GM23338 (cell line): ENCODE results near the gene CCDC160. TPM values are rescaled to one million over a fixed set of nuclear protein-coding genes. Genes with fewer than 3 reads are reported as not detected.
"Not testable (repeated sequence)": the region's sequence is repeated elsewhere in the genome, so short reads cannot be mapped to it uniquely, and the experiment has no call there.

Source experiments
- ATAC-seq: fragments of 200-7000 bp; cut with Tn5 transposase; 3 replicates; pipeline ENCODE4 v1.9.1; 2020
- DNase-seq: peaks from one replicate; pipeline ENCODE4 v3.0.0-alpha.2; 2015; ENCODE audit warnings: low spot score
- H2AFZ ChIP-seq: fragments of 200-600 bp; sonication (generic); 2 replicates; pipeline ENCODE4 v1.8.0; 2016; ENCODE audit warnings: antibody characterized with exemption, mild to moderate bottlenecking, moderate library complexity
- H3F3A ChIP-seq: fragments of 200-600 bp; sonication (generic); replicated peaks from 2 replicates; pipeline ENCODE4 v1.8.0; 2017; ENCODE audit warnings: antibody characterized with exemption, mixed run types, low read depth
- H3K27ac ChIP-seq: fragments of 200-600 bp; sonication (generic); 2 replicates; pipeline ENCODE4 v1.6.1; 2016; ENCODE audit warnings: low read depth
- H3K27me3 ChIP-seq: fragments of 200-600 bp; sonication (generic); 2 replicates; pipeline ENCODE4 v1.8.0; 2016; ENCODE audit warnings: mild to moderate bottlenecking, mixed run types, moderate library complexity; ENCODE audit not compliant: insufficient read depth
- H3K36me3 ChIP-seq: fragments of 200-600 bp; sonication (generic); 2 replicates; pipeline ENCODE4 v1.8.0; 2016; ENCODE audit warnings: mild to moderate bottlenecking; ENCODE audit not compliant: insufficient read depth
- H3K4me1 ChIP-seq: fragments of 200-600 bp; sonication (generic); 2 replicates; pipeline ENCODE4 v1.8.0; 2016; ENCODE audit warnings: mild to moderate bottlenecking, moderate library complexity; ENCODE audit not compliant: insufficient read depth
- H3K4me2 ChIP-seq: fragments of 200-600 bp; sonication (generic); 2 replicates; pipeline ENCODE4 v1.7.1; 2017; ENCODE audit warnings: mixed run types
- H3K4me3 ChIP-seq: fragments of 200-600 bp; sonication (generic); 2 replicates; pipeline ENCODE4 v1.6.1; 2016; ENCODE audit warnings: mixed run types
- H3K79me2 ChIP-seq: fragments of 200-600 bp; sonication (generic); replicated peaks from 2 replicates; pipeline ENCODE4 v1.8.0; 2017; ENCODE audit warnings: mild to moderate bottlenecking; ENCODE audit not compliant: insufficient read depth
- H3K9me2 ChIP-seq: fragments of 200-600 bp; sonication (generic); 2 replicates; pipeline ENCODE4 v1.8.0; 2017; ENCODE audit not compliant: insufficient read depth
- H4K20me1 ChIP-seq: fragments of 200-600 bp; sonication (generic); replicated peaks from 2 replicates; pipeline ENCODE4 v1.8.0; 2017; ENCODE audit warnings: mild to moderate bottlenecking; ENCODE audit not compliant: insufficient read depth
- H3K27ac Mint-ChIP-seq: 2 replicates; pipeline ENCODE4 v1.8.0; 2020; ENCODE audit warnings: inconsistent platforms, mild to moderate bottlenecking, moderate library complexity, mixed read lengths
- H3K27me3 Mint-ChIP-seq: 3 replicates; pipeline ENCODE4 v1.8.0; 2022; ENCODE audit warnings: low read depth, mild to moderate bottlenecking, moderate library complexity, mixed read lengths, inconsistent platforms; ENCODE audit not compliant: insufficient read depth, poor library complexity
- H3K36me3 Mint-ChIP-seq: 3 replicates; pipeline ENCODE4 v1.8.0; 2021; ENCODE audit warnings: low read depth, mild to moderate bottlenecking, inconsistent platforms, moderate library complexity, mixed read lengths
- H3K4me1 Mint-ChIP-seq: 3 replicates; pipeline ENCODE4 v1.8.0; 2020; ENCODE audit warnings: mild to moderate bottlenecking, inconsistent platforms, mixed read lengths
- H3K4me3 Mint-ChIP-seq: 3 replicates; pipeline ENCODE4 v1.8.0; 2021; ENCODE audit warnings: moderate library complexity, mild to moderate bottlenecking, inconsistent platforms, mixed read lengths
- H3K9me3 Mint-ChIP-seq: 3 replicates; pipeline ENCODE4 v1.8.0; 2020; ENCODE audit warnings: moderate library complexity, mild to moderate bottlenecking, inconsistent platforms, mixed read lengths
- CTCF ChIP-seq, 2 experiments: fragments of 200-600 bp in 1 of 2; sonication (generic) in 1 of 2; conservative IDR thresholded peaks; 2 replicates each; pipeline versions ENCODE4 v1.5.1 to v1.6.1; 2016 to 2017; ENCODE audit warnings: antibody characterized with exemption in 2 of 2, low read depth in 2 of 2, mild to moderate bottlenecking in 2 of 2, moderate library complexity in 1 of 2
- EZH2 ChIP-seq: fragments of 200-600 bp; sonication (generic); IDR thresholded peaks from one replicate; pipeline ENCODE4 v1.8.0; 2017; ENCODE audit warnings: antibody characterized with exemption, mild to moderate bottlenecking, low read depth; ENCODE audit not compliant: unreplicated experiment
- EZH2phosphoT487 ChIP-seq: fragments of 200-600 bp; sonication (generic); IDR thresholded peaks from one replicate; pipeline ENCODE4 v1.8.1; 2018; ENCODE audit warnings: antibody characterized with exemption; ENCODE audit not compliant: unreplicated experiment
- JUNB ChIP-seq: IDR thresholded peaks from one replicate; pipeline ENCODE4 v1.6.1; 2016; ENCODE audit warnings: antibody characterized with exemption; ENCODE audit not compliant: unreplicated experiment
- NANOG ChIP-seq: IDR thresholded peaks from 2 replicates; pipeline ENCODE4 v1.6.1; 2016; ENCODE audit warnings: antibody characterized with exemption, borderline replicate concordance
- ZNF114 ChIP-seq: fragments of 250-450 bp; sonication (Bioruptor Pico); IDR thresholded peaks from 2 replicates; pipeline ENCODE4 v1.5.0; 2020; ENCODE audit warnings: mild to moderate bottlenecking, moderate library complexity
- ZNF331 ChIP-seq: fragments of 250-450 bp; sonication (Bioruptor Pico); IDR thresholded peaks from 2 replicates; pipeline ENCODE4 v1.5.0; 2020; ENCODE audit warnings: low read depth, mild to moderate bottlenecking, moderate library complexity
- polyA plus RNA-seq: library from polyadenylated mRNA; unstranded; fragments of >200 nt; fragmentation: Nextera tagmentation; extraction: Ambion mirVana; gene quantifications from 2 replicates; pipeline ENCODE4 v1.2.1, GENCODE V29; 2016
- total RNA-seq: library from RNA; depleted of rRNA; stranded (reverse); fragments of >200 nt; shearing (Covaris generic); gene quantifications from 2 replicates; pipeline ENCODE4 v1.2.3, GENCODE V29; 2014
- TF ChIP-seq, protein P1 (sequence below): IDR thresholded peaks from 2 replicates; pipeline ENCODE4 v1.6.1; 2016; ENCODE audit warnings: antibody characterized with exemption
- TF ChIP-seq, protein P2 (sequence below): fragments of 250-450 bp; sonication (Bioruptor Pico); IDR thresholded peaks from 2 replicates; pipeline ENCODE4 v1.5.0; 2020; ENCODE audit warnings: mild to moderate bottlenecking, moderate library complexity
- TF ChIP-seq, protein P3 (sequence below): IDR thresholded peaks from one replicate; pipeline ENCODE4 v1.6.1; 2018; ENCODE audit warnings: antibody characterized with exemption; ENCODE audit not compliant: unreplicated experiment

The CCDC160 gene
- total and polyA plus RNA-seq, 2 experiments from 2014 or later = 2.7 to 6.9 TPM

DNA sequence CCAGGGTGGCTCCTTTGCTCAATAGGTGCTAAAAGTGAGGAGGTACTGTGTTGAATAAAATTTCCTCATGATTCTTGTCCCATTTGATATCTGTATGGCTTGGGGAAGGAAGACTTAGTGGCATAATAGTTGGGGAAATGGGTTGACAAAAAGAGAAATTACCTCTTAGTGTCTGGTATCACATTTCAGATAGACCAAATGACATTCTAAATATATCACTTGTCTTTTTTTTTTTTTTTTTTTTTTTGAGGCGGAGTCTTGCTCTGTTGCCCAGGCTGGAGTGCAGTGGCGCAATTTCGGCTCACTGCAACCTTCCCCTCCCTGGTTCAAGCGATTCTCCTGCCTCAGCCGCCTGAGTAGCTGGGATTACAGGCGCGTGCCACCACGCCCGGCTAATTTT, 1.2 kb downstream of the CCDC160 start:
- H3K27ac ChIP-seq, H3K36me3 ChIP-seq, H3K79me2 ChIP-seq, H2AFZ ChIP-seq, H4K20me1 ChIP-seq, H3F3A ChIP-seq, H3K27me3 ChIP-seq, H3K9me3 Mint-ChIP-seq, H3K27me3 Mint-ChIP-seq, H3K36me3 Mint-ChIP-seq, ATAC-seq, H3K27ac Mint-ChIP-seq, DNase-seq, H3K9me2 ChIP-seq: not testable (repeated sequence)
- H3K4me3 Mint-ChIP-seq = peak overlapping the region; percentile 68
- peak overlapping the region; percentile 64 for H3K4me3 ChIP-seq
- peaks cover 30% of the 10 kb centered on the region for H3K4me1 Mint-ChIP-seq
- peak overlapping the region; percentile 80 for H3K4me2 ChIP-seq
- H3K4me1 ChIP-seq = peaks cover 30% of the 10 kb centered on the region

- peaks cover 4% of the 10 kb centered on the region for H3K27me3 Mint-ChIP-seq
- H3K36me3 ChIP-seq = no peaks in the 10 kb centered on the region
- H3K9me2 ChIP-seq = no peaks in the 10 kb centered on the region
- no peak for ATAC-seq
- no peak overlapping the region for H3K4me3 ChIP-seq
- H3K27ac Mint-ChIP-seq = no peak overlapping the region
- H3K4me1 Mint-ChIP-seq = peaks cover 30% of the 10 kb centered on the region
- H3K4me1 ChIP-seq = peaks cover 30% of the 10 kb centered on the region
- H3K9me3 Mint-ChIP-seq = no peaks in the 10 kb centered on the region
- H3K36me3 Mint-ChIP-seq = no peaks in the 10 kb centered on the region
- H3F3A ChIP-seq = no peaks in the 10 kb centered on the region
- H3K27me3 ChIP-seq = peaks cover 5% of the 10 kb centered on the region; the same call in 1 of the 2 replicates
- no peaks in the 10 kb centered on the region for H4K20me1 ChIP-seq
- no peak overlapping the region for H2AFZ ChIP-seq
- H3K27ac ChIP-seq = no peak overlapping the region
- peak overlapping the region; percentile 48; the same call in 1 of the 3 replicates for H3K4me3 Mint-ChIP-seq
- H3K79me2 ChIP-seq = no peaks in the 10 kb centered on the region
- peak overlapping the region; percentile 22 for H3K4me2 ChIP-seq
- DNase-seq = no peak
- TF ChIP-seq, protein P1, sequence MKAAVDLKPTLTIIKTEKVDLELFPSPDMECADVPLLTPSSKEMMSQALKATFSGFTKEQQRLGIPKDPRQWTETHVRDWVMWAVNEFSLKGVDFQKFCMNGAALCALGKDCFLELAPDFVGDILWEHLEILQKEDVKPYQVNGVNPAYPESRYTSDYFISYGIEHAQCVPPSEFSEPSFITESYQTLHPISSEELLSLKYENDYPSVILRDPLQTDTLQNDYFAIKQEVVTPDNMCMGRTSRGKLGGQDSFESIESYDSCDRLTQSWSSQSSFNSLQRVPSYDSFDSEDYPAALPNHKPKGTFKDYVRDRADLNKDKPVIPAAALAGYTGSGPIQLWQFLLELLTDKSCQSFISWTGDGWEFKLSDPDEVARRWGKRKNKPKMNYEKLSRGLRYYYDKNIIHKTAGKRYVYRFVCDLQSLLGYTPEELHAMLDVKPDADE = no peak
- TF ChIP-seq EZH2 (no peak), EZH2phosphoT487 (no peak), ZNF114 (CRISPR knock-in tag) (no peak), CTCF (conservative IDR thresholded peaks at IDR 0.05; ENCODE audit: low read depth in 2 of 2) (no peak), JUNB (no peak), ZNF331 (CRISPR knock-in tag) (no peak), NANOG (no peak)
- TF ChIP-seq, protein P2, sequence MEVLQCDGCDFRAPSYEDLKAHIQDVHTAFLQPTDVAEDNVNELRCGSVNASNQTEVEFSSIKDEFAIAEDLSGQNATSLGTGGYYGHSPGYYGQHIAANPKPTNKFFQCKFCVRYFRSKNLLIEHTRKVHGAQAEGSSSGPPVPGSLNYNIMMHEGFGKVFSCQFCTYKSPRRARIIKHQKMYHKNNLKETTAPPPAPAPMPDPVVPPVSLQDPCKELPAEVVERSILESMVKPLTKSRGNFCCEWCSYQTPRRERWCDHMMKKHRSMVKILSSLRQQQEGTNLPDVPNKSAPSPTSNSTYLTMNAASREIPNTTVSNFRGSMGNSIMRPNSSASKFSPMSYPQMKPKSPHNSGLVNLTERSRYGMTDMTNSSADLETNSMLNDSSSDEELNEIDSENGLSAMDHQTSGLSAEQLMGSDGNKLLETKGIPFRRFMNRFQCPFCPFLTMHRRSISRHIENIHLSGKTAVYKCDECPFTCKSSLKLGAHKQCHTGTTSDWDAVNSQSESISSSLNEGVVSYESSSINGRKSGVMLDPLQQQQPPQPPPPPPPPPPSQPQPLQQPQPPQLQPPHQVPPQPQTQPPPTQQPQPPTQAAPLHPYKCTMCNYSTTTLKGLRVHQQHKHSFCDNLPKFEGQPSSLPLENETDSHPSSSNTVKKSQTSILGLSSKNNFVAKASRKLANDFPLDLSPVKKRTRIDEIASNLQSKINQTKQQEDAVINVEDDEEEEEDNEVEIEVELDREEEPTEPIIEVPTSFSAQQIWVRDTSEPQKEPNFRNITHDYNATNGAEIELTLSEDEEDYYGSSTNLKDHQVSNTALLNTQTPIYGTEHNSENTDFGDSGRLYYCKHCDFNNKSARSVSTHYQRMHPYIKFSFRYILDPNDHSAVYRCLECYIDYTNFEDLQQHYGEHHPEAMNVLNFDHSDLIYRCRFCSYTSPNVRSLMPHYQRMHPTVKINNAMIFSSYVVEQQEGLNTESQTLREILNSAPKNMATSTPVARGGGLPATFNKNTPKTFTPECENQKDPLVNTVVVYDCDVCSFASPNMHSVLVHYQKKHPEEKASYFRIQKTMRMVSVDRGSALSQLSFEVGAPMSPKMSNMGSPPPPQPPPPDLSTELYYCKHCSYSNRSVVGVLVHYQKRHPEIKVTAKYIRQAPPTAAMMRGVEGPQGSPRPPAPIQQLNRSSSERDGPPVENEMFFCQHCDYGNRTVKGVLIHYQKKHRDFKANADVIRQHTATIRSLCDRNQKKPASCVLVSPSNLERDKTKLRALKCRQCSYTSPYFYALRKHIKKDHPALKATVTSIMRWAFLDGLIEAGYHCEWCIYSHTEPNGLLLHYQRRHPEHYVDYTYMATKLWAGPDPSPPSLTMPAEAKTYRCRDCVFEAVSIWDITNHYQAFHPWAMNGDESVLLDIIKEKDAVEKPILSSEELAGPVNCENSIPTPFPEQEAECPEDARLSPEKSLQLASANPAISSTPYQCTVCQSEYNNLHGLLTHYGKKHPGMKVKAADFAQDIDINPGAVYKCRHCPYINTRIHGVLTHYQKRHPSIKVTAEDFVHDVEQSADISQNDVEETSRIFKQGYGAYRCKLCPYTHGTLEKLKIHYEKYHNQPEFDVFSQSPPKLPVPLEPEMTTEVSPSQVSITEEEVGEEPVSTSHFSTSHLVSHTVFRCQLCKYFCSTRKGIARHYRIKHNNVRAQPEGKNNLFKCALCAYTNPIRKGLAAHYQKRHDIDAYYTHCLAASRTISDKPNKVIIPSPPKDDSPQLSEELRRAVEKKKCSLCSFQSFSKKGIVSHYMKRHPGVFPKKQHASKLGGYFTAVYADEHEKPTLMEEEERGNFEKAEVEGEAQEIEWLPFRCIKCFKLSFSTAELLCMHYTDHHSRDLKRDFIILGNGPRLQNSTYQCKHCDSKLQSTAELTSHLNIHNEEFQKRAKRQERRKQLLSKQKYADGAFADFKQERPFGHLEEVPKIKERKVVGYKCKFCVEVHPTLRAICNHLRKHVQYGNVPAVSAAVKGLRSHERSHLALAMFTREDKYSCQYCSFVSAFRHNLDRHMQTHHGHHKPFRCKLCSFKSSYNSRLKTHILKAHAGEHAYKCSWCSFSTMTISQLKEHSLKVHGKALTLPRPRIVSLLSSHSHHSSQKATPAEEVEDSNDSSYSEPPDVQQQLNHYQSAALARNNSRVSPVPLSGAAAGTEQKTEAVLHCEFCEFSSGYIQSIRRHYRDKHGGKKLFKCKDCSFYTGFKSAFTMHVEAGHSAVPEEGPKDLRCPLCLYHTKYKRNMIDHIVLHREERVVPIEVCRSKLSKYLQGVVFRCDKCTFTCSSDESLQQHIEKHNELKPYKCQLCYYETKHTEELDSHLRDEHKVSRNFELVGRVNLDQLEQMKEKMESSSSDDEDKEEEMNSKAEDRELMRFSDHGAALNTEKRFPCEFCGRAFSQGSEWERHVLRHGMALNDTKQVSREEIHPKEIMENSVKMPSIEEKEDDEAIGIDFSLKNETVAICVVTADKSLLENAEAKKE (CRISPR knock-in tag) = no peak
- TF ChIP-seq, protein P3, sequence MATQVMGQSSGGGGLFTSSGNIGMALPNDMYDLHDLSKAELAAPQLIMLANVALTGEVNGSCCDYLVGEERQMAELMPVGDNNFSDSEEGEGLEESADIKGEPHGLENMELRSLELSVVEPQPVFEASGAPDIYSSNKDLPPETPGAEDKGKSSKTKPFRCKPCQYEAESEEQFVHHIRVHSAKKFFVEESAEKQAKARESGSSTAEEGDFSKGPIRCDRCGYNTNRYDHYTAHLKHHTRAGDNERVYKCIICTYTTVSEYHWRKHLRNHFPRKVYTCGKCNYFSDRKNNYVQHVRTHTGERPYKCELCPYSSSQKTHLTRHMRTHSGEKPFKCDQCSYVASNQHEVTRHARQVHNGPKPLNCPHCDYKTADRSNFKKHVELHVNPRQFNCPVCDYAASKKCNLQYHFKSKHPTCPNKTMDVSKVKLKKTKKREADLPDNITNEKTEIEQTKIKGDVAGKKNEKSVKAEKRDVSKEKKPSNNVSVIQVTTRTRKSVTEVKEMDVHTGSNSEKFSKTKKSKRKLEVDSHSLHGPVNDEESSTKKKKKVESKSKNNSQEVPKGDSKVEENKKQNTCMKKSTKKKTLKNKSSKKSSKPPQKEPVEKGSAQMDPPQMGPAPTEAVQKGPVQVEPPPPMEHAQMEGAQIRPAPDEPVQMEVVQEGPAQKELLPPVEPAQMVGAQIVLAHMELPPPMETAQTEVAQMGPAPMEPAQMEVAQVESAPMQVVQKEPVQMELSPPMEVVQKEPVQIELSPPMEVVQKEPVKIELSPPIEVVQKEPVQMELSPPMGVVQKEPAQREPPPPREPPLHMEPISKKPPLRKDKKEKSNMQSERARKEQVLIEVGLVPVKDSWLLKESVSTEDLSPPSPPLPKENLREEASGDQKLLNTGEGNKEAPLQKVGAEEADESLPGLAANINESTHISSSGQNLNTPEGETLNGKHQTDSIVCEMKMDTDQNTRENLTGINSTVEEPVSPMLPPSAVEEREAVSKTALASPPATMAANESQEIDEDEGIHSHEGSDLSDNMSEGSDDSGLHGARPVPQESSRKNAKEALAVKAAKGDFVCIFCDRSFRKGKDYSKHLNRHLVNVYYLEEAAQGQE = no peak
These were observed 2.0 kb downstream of the CCDC160 start for GRCh38 chrX:134239016-134239415.
